ENCODE data around the gene PTPN12. TPM values are rescaled to one million over a fixed set of nuclear protein-coding genes. Genes with fewer than 3 reads are reported as not detected.

Gene PTPN12
- total and polyA plus RNA-seq, 2 donors (not counting 1 experiment from before 2014, with no cell fraction given) = 18.0 to 78.8 TPM

- CTCF ChIA-PET = interaction anchor here (1.0 to 1.4 kb wide), 4 partner anchors 11 to 95 kb away, joined by 3 to 6 read pairs (median 4); no protein-coding TSS in a partner anchor
- intact Hi-C loops (cut with micrococcal nuclease) = no loop called here
These were observed 127.6 kb downstream of the PTPN12 start for GRCh38 chr7:77664715-77665114.

GRCh38 chr7:77665161-77665560 lies 128.1 kb downstream of the PTPN12 start:
- no peak overlapping the region for H3K27ac ChIP-seq (ENCODE audit: low read length in 2 of 2)
- CTCF ChIA-PET = interaction anchor here (1.0 to 1.4 kb wide), 4 partner anchors 12 to 94 kb away, joined by 3 to 6 read pairs (median 4); no protein-coding TSS in a partner anchor
- H3K4me3 Mint-ChIP-seq = no peak overlapping the region
- no peak for DNase-seq
- no peak overlapping the region for H3K27ac Mint-ChIP-seq
- no peaks in the 10 kb centered on the region for H3K4me1 Mint-ChIP-seq
- H2AFZ ChIP-seq (ENCODE audit: insufficient read depth, low read depth, low read length, poor library complexity, severe bottlenecking) = no peak overlapping the region
- intact Hi-C loops (cut with micrococcal nuclease) = no loop called here
- POLR2A ChIA-PET = no interaction called here
- H3K27me3 Mint-ChIP-seq = no peaks in the 10 kb centered on the region
- no peaks in the 10 kb centered on the region for H4K20me1 ChIP-seq (ENCODE audit: control insufficient read depth, insufficient read depth, low read length, poor library complexity, severe bottlenecking)
- H3K27me3 ChIP-seq (replicated peaks in 1 of 4; ENCODE audit: control extremely low read depth in 1 of 4, control insufficient read depth in 3 of 4, insufficient read depth in 4 of 4, low read length in 3 of 4) = no peaks in the 10 kb centered on the region
- H3K4me1 ChIP-seq (ENCODE audit: control insufficient read depth in 2 of 2, insufficient read depth in 2 of 2, low read length in 2 of 2) = no peaks in the 10 kb centered on the region
- H3K9me3 ChIP-seq (ENCODE audit: control extremely low read depth in 1 of 3, control insufficient read depth in 2 of 3, insufficient read depth in 1 of 3, low read length in 2 of 3) = no peaks in the 10 kb centered on the region
- H3K4me3 ChIP-seq (ENCODE audit: control extremely low read depth in 1 of 5, extremely low read depth in 1 of 5, insufficient read depth in 1 of 5, low read depth in 2 of 5, low read length in 4 of 5) = no peak overlapping the region
- H3K79me2 ChIP-seq (ENCODE audit: control insufficient read depth, insufficient read depth, low read length) = no peaks in the 10 kb centered on the region
- no peak overlapping the region for H3K9ac ChIP-seq (ENCODE audit: low read length)
- ATAC-seq (ENCODE audit: low read depth) = no peak
- TF ChIP-seq CTCF (IDR thresholded peaks at IDR 0.05) (no peak), EZH2 (IDR thresholded peaks at IDR 0.05; ENCODE audit: borderline replicate concordance, insufficient read depth, low read depth, low read length, poor library complexity, severe bottlenecking) (no peak)
- H3K9me3 Mint-ChIP-seq (ENCODE audit: insufficient read depth) = no peaks in the 10 kb centered on the region
- no peaks in the 10 kb centered on the region for H3K36me3 ChIP-seq (replicated peaks in 1 of 2; ENCODE audit: control extremely low read depth in 1 of 2, control insufficient read depth in 1 of 2, extremely low read depth in 1 of 2, insufficient read depth in 2 of 2, low read length in 1 of 2)
- no peak overlapping the region for H3K4me2 ChIP-seq (replicated peaks; ENCODE audit: low read depth, low read length, poor library complexity, severe bottlenecking)

More at GRCh38 chr7:77664715-77665114, 127.6 kb downstream of the PTPN12 start:
- no peak overlapping the region for H3K4me2 ChIP-seq (replicated peaks; ENCODE audit: low read depth, low read length, poor library complexity, severe bottlenecking)
- H3K27me3 ChIP-seq (replicated peaks in 1 of 4; ENCODE audit: control extremely low read depth in 1 of 4, control insufficient read depth in 3 of 4, insufficient read depth in 4 of 4, low read length in 3 of 4) = no peaks in the 10 kb centered on the region
- DNase-seq (no peak), ATAC-seq (ENCODE audit: low read depth) (no peak)
- no peaks in the 10 kb centered on the region for H3K4me1 ChIP-seq (ENCODE audit: control insufficient read depth in 2 of 2, insufficient read depth in 2 of 2, low read length in 2 of 2)
- Mint-ChIP-seq H3K4me3 (no peak overlapping the region), H3K4me1 (no peaks in the 10 kb centered on the region), H3K27me3 (no peaks in the 10 kb centered on the region), H3K27ac (no peak overlapping the region), H3K9me3 (ENCODE audit: insufficient read depth) (no peaks in the 10 kb centered on the region)
- H3K9me3 ChIP-seq (ENCODE audit: control extremely low read depth in 1 of 3, control insufficient read depth in 2 of 3, insufficient read depth in 1 of 3, low read length in 2 of 3) = no peaks in the 10 kb centered on the region
- H4K20me1 ChIP-seq (ENCODE audit: control insufficient read depth, insufficient read depth, low read length, poor library complexity, severe bottlenecking) = no peaks in the 10 kb centered on the region
- H3K9ac ChIP-seq (ENCODE audit: low read length) = no peak overlapping the region
- no peak overlapping the region for H3K4me3 ChIP-seq (ENCODE audit: control extremely low read depth in 1 of 5, extremely low read depth in 1 of 5, insufficient read depth in 1 of 5, low read depth in 2 of 5, low read length in 4 of 5)
- H3K79me2 ChIP-seq (ENCODE audit: control insufficient read depth, insufficient read depth, low read length) = no peaks in the 10 kb centered on the region
- no peak overlapping the region for H2AFZ ChIP-seq (ENCODE audit: insufficient read depth, low read depth, low read length, poor library complexity, severe bottlenecking)
- H3K36me3 ChIP-seq (replicated peaks in 1 of 2; ENCODE audit: control extremely low read depth in 1 of 2, control insufficient read depth in 1 of 2, extremely low read depth in 1 of 2, insufficient read depth in 2 of 2, low read length in 1 of 2) = no peaks in the 10 kb centered on the region
- TF ChIP-seq CTCF (IDR thresholded peaks at IDR 0.05) (no peak), EZH2 (IDR thresholded peaks at IDR 0.05; ENCODE audit: borderline replicate concordance, insufficient read depth, low read depth, low read length, poor library complexity, severe bottlenecking) (no peak)
- no peak overlapping the region for H3K27ac ChIP-seq (ENCODE audit: low read length in 2 of 2)
- POLR2A ChIA-PET = no interaction called here

Measured in B cell (primary cell).